T-helper 9 cell (primary cell): ENCODE measurements around the gene IQSEC1.

Experiments
- DNase-seq: peaks from one replicate; pipeline ENCODE4 v3.0.0-alpha.2; 2020

IQSEC1 gene

DNA sequence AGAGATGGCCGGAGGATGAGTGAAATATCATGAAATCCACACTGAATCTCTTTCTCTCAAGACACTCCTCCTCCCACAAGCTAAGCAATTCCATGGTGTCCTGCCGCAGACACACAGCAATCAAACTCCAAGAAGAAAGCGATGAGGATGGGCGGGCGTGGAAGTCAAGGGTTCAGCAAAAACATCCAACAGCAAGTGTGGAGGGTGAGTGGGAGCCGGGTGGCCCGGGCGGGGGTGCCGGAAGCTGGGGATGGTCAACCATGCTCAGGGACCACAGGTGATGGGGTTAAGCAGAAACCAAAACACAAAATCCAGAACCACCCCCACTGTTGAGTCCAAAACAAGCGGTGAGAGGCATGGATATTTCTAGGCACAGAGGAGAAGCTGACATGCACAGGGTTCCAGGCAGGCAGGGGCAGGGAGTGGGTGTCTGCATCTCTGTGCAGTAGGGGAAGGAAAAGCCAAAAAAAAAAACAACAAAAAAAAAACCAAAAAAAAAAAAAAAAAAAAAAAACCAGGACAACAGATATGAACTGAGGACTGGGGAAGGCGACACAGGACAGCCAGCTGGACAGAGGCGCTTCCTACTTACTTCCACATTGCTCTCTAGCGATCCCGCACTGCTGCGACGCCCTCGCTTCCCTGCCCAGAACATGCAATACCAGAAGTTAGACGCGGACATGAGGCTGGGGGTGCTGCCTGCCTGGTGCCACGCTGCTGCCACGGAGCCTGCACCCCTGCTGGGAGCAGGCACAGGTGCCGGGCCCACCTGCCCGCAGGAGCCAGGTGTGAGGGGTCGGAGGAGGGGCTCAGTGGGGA, 170.8 kb downstream of the IQSEC1 start:
- DNase-seq: no peak

DNA sequence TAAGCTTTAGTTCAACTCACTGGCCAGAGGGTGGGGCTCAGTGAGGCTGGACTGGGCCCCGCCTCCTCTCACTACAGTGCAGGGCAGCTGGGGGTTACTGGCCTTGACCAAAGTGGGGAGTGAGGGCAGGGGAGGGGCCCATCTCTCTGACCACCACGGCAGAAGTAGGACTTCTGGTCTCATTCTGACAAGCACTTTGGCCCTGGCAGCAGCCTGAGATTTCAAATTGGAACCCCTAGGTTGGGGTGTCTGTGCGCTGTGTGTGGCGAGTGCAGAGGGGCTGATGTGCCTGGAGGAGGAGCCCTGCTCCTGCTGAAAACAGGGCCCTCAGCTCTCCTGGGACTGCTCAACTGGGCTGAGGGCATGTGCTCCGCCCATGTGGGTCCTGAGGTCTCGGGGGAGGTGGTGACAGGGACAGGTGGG, 171.6 kb downstream of the IQSEC1 start:
- DNase-seq: no peak

DNA sequence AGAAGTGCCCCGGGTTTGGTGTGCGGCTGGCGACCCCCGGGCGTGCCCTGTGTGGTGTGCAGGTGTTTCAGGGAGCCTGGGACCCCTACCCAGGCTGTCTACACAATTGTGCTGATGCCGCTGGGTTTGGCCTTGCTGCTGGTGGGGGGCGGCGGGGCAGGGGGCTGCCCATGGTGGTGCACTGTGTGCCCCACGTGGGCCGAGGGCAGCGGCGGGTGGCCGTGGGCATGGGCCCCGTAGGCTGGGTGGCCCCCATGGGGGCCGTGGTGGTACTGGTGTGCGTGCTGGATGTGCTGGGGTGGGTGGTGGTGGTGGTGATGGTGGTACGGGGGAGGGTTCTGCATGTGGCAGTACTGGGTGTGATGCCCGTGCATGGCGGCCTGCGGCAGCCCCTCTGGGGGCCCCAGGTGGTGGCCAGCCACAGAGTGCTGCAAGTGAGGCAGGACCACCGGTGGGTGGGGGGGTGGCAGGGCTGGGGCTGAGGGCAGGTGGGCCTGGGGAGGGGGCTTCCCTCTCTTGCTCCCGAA, 172.3 kb downstream of the IQSEC1 start:
- DNase-seq: no peak

DNA sequence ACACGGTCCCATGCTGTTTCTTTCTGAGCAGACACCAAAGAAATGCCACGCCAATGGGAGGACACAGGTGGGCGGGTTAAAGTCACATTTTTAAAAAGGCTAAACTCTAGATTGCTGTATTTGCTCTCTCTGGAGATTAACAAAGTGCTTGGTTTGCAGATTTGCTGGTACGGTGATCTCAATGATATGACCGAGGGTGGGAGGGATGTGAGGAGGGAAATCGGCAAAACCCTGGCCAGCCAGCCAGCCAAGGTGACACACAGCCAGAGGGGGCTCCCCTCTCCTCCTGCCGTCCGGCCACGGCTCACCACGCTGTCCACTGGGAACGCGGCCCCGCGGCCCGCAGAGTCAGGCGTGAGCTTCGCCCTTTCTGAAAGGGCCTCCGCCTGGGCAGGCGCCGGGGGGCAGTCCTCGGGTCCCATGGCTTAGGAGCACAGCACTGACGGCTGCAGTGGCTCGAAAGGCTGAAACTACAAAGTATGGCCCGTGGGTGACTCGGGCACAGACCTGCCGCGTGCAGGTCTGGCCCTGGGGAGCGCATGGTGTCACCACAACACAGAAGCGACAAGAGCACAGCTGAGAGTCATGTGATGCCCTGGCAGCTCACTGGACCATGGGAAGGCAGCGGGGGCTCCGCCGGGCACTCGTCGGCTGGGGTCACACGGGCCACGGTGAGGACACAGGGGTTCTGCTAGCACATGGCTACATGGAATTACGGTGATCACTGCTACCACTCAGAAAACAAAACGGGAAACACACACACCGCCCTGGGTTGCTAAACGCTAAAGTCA, 174.1 kb downstream of the IQSEC1 start:
- no peak for DNase-seq

DNA sequence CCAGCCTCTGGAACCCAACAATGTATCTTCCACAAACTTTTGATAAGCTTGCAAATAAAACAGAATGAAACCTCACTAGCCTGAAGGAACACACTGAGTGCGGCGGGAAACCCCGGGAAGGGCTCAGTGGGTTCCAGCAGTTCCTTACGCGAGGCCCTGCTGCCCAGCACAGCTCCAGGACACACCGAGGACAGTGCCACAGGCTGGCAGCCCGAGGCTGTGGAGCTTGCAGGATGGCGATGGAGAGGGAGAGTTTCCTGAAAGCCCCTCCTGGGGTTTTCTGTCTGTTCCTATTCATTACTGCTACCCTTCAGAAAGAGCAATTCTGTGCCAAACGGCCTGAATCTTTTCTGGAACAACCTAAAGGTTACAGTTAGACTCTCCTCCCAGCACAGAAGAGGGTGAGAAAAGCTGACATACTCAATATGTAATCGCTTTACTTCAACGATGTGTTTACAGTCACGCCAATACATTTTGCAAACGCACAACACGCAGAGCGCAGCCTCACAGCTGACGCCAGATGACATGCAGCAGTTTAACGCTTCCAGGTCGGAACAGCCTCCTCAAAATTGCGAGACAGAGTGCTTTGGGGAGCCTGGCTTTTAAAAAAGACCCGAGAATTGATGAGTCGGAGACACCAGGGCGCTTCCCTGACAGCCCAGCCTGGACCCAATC, 174.8 kb downstream of the IQSEC1 start:
- no peak for DNase-seq

DNA sequence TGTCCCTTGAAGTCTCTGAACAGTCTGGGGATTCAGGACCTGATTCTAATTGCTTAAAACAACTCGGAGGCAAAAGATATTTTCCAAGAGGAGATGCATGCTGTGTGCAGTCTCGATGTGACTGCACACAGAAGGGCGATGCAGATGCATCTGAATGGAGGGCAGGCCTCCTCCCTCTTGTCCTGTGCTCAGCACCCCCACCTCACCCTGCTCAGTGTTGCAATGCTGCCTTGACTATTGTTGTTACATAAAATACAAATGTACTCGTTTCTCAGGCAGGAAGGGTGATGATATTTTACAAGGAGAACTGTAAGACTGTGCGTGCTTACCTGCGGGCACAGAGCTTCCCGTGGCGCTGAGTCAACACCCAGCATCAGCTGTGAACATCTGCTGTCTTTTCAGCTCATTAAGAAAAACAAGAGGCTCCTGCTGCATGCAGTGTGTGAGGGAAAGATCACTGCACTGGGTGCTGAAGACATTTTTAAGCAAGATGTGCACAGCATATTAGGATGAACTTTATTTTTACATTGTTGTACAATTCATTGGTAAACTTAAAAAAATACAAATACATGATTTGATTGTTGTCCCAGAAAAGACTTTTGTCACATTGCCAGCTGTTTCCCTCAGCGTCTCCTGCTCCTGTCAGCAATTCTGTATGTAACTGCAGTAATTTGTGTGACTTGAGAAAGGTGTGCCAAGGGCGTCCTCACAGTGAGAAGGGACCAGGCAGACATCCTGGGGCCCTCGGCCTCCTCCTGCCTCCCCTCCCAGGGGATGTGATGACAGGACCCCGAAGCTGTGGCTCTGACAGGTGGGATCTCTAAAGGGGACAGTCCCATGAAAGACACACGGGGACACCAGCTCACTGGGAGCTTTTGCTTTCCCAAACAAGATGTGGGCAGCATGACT, 175.6 kb downstream of the IQSEC1 start:
- DNase-seq: no peak

DNA sequence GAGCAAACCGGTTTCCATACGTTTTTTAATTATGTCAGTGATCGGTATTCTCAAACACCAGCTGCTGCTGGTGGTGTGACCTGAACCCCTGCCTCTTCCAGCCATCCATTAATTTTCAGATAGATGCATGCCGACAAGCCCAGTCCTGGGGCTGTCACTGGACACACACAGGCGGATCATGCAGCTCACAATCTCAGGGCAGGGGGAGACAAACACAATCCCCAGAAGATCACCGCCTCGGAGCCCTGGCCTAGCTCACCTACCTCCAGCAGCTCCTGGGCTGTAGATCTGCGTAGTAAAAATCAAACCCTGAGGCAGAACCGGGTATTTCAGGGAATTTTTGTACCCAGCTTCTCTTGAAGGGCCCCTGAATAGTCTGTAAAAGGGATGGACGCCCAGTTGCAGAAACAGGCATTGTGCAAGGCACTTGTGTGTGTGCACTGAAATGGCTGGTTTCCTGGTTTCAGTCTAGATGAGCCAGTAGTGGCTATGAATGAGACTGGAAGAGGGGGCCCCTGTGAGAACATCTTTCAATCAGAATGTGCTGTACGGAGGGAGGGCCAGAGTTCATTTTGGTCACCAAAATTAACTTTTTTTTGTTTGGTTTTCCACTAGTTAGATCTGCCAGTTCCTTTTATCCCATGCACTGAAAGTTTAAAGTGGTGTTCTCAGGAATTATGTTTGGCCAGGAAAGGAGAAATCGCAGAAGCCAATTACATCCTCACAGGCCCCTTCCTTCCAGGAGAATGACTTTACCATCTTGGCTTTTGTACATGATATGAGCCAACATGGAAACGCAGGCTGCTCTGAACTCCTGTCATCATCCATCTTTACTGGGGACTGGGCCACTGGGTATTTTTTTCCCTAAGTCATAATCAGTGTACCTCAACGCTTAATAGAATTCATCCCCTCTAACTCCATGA, 176.9 kb downstream of the IQSEC1 start:
- DNase-seq: no peak

DNA sequence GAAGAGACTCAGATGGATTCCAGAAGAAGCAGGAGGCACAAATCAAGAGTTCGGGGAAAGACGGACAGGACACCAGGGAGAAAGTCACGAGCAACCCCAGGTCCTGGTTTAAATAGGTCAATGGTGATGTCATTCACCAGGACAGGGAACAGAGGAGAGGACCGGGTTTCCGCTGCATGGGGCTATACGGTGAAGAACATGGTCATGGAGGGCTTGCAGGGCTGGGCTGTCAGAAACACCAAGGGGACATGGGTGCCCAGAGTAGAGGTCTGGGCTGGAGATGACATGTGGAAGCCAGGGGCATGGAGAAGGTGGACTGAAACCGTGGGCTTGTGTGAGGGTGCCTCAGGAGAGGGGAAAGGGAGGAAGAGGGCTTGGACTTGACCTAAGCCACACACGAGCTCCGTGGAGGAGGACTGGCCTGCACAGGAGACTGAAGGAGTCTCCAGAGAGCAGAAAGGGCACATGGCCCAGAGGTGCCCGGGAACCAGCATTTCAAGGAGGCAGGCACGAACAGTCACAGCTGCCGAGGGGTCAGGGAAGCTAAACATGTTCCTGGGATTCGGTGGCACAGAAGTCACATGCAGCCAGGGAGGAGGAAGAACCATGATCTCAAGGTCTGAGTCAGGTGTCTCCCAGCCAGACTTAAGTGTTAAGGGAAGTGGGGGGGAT, 177.7 kb downstream of the IQSEC1 start:
- no peak for DNase-seq

DNA sequence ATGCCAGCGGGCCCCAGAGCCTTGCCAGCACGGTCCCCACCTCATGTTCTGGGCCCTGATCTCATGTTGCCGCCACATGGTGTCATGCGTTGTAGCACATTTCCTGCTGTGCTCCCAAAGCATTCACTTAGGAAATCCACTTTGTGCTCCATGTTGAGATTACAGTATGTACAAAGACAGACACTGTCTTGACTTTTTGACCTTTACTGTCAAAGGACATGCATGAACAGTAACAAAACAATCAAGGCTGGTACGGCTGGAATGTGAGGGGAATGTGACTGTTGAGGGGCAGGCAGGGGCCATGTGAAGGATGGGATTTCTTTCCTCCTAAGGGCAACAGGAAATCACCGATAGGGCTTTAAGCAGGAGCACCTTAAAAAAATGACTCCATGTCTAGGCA, 178.6 kb downstream of the IQSEC1 start:
- no peak for DNase-seq

DNA sequence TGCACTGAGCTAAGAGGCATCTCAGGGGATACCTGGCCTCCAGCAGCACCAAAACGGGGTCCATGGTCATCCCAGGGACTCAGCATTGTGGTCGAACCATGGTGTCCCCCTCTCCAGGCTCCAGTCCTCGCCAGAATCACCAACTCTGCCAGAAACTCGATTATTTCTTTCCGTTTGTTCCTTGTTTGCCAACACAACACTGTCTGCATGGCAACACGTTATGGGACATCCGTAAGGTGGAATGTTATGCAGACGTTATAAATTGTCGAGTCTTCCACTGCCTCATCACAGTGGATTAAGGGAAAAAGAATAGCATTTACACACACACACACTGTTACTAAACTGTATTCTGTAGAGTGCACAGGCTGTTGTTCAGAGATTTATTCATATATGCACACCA, 179.4 kb downstream of the IQSEC1 start:
- no peak for DNase-seq

DNA sequence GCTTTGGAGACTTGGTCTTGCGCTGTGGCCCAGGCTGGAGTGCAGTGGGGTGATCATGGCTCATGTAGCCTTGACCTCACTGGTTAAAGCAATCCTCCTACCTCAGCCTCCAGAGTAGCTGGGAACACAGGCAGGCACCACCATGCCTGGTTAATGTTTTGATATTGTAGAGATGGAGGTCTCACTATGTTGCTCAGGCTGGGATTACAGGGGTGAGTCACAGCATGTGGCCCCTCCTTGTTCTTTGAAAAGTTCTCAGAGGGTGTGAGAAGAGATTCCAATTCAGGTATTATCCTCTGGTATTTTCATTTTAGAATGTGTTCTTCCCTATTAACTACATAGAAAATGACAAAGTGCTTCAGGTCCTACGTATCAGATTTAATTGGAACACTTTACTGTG, 180.0 kb downstream of the IQSEC1 start:
- no peak for DNase-seq

DNA sequence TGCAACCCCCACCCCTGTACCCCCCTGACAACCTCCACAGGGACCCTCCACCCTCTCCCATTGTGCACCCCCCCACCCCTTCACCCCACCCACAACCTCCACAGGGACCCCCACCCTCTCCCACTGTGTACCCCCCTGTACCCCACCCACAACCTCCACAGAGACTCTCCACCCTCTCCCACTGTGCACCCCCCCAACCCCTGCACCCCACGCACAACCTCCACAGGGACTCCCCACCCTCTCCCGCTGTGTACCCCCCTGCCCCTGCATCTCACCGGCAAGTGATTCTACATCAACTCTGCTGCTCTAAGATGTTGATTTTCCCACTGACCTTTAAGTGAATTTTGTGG, 180.4 kb downstream of the IQSEC1 start:
- no peak for DNase-seq

DNA sequence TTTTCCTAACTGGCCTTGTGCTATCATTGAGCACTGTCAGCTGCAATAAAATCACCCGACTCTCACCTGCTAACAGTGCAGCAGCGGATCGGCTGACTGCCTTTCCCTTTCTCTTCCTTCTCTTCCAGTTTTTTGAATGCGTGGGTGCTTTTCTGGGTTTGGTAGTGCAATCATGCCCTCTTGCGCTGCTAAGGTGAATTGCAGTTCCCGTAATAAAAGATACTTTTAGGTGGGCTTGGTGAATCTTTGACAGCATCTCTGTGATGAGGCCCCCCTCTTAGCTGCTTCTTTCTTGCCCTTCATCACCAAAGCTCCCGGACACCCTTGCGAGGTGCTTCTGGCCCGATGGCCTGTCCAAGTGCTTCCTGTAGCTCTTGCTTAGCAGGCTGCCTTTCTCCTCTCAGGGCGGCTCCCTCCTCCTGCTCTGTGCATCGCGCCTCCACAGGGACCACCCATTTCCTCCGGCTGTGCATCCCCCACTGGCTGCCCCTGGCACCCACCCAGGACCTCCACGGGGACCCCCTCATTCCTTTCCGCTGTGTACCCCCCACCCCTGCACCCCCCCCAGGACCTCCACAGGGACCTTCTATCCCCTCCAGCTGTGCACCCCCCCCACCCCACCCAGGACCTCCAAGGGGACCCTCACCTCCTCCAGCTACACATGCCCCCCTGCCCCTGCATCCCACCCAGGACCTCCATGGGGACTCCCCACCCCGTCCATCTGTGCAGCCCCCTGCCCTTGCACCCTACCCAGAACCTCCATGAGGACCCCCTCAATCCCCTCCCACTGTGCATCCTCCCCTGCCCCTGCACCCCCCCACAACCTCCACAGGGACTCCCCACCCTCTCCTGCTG, 181.0 kb downstream of the IQSEC1 start:
- peak; percentile 16 for DNase-seq

DNA sequence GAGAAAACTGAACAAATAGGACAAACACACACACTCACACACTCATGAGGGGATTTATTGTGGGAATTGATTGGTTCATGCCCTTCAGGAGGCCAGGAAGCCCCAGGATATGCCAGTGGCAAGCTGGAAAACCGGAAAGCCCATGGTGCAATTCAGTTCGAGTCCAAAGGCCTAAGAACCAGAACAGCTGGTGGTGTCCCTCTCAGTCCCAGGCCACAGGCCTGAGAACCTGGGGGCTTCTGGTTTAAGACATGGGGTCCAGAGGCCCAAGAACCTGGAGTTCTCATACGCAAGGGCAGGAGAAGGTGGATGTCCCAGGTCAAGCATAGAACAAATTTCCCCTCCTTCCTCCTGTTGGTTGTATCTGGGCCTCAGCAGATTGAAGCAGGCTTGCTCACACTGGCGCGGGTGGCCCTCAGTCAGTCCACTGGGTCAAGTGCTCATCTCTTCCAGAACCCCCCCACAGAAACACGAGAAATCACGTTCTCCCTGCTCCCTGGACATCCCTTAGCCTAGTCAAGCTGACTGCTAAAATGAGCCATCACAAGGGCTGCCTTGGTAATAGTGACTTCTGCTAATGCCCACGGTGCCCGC, 181.7 kb downstream of the IQSEC1 start:
- no peak for DNase-seq

DNA sequence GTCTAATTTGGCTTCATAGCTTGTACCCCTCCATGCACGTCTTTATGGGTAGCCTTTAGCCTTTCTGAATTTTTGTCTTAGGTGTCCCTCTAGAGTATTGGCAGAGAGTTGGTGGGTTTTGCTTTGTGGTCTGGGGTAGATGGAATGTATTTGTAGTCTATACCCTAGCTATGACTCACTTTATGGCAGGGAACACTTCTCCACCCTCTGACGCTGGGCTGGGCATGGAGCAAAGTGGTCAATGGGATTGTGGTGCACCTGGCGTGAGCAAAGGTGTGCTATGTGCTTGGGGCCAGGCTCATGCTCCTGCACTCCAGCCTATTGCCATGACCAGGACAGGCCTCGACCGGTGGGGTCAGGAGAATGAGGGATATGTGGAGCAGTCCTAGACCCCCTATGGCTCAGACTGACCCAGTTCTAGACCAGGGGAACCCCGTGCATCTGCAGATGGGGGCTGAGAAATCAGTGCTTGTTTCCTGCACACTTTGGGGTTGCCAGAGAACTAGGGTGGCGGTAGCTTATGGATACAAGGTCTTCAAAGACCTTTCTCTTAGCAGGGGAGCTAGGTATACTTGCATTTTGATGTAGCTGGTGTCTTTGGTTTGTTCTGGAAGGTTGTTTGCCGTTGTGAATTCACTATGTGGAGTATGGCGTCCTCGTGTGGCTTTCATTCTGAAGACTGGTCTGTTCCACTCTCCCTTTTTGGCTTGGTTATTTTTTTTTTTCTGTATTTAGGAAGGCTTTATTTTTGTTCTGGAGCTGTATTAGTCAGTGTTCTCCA, 182.4 kb downstream of the IQSEC1 start:
- no peak for DNase-seq

DNA sequence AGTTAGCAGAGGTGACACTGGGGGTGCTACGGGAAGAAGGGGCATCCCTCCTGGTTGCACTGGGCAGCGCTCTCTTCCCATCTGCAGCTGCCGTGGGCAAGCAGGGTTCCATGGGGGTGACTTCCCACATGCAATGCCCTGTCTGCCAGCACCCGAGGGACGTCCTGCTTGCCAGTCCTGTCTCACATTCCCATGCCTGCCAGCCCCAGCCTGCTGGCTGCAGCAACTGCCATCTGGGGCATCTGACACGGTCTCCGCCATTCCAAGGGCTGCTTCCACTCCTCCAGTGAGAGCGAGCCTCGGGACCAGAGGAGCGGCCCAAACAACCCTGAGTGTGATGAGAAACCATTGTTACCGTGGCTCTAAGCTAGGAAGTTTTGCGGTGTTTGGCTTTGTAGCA, 186.5 kb downstream of the IQSEC1 start:
- no peak for DNase-seq

DNA sequence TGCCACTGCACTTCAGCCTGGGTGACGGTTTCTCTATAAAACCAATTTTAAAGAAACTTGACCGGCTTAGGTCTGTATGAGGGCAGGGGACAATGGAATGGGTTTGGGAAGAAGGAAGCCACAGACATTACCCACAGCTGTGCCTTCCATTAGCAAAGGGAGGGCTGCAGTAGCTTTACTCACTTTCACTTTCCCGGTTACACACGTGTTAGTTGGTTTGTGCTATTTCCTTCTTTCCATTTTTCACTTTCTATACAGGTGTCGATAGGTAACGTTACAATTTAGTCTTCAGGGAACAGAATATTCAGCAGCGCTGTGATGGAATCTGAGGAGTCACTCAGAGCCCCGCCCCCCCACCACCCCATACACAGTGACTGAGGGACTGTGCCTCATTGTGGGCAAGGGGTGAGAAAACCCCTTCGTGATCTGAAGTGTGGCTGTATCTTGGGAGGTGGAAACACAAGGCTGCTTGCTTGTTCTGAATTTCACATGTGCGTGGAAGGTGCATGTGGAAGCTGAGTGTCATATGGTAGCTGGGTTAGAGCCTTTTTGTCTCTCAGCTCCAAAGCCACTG, 187.0 kb downstream of the IQSEC1 start:
- no peak for DNase-seq

DNA sequence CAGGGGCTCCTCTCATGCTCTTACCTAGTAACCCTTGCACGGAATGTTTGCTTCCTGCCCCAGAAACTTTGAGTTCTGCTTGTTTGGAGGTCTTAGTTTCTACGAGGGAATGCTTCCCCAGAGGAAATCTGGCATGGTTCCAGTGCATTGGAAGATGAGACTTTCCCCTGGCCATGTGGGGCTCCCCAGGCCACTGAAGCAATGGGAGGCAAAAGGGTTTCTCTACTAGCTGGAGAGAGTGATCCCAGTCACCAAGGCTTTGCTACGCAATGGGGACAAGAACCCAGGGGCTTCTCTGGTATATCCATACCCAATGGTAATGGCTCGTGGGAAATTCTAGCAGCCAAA, 187.7 kb downstream of the IQSEC1 start:
- no peak for DNase-seq
